SK-N-SH treated with all-trans-retinoic acid at 6 μM for 48 hours (cell line): ENCODE results near the gene P4HTM.

Experiments used
- ATAC-seq: fragments of 200-7000 bp; cut with Tn5 transposase; 3 replicates; pipeline ENCODE4 v1.9.1; 2020; ENCODE audit warnings: mild to moderate bottlenecking, moderate library complexity
- ARNTL ChIP-seq: fragments of 450-650 bp; formaldehyde crosslinking; IDR thresholded peaks from 2 replicates; pipeline ENCODE4 v1.5.0; 2020; ENCODE audit warnings: low read depth, mild to moderate bottlenecking, moderate library complexity, borderline replicate concordance
- BACH2 ChIP-seq: fragments of 250-450 bp; sonication (Bioruptor Pico); IDR thresholded peaks from 2 replicates; pipeline ENCODE4 v1.9.0; 2021; ENCODE audit warnings: mild to moderate bottlenecking, borderline replicate concordance
- CSDC2 ChIP-seq: fragments of 250-450 bp; sonication (Bioruptor Pico); IDR thresholded peaks from 2 replicates; pipeline ENCODE4 v1.5.0; 2020; ENCODE audit warnings: mild to moderate bottlenecking, moderate library complexity
- ESRRG ChIP-seq: fragments of 250-450 bp; sonication (Bioruptor Pico); IDR thresholded peaks from 2 replicates; pipeline ENCODE4 v1.6.1; 2021; ENCODE audit warnings: mild to moderate bottlenecking
- GLIS3 ChIP-seq: fragments of 250-450 bp; sonication (Bioruptor Pico); IDR thresholded peaks from 2 replicates; pipeline ENCODE4 v1.5.0; 2020; ENCODE audit warnings: mild to moderate bottlenecking, moderate library complexity
- ISL1 ChIP-seq: fragments of 250-450 bp; sonication (Bioruptor Pico); IDR thresholded peaks from 2 replicates; pipeline ENCODE4 v2.1.2; 2022; ENCODE audit warnings: mild to moderate bottlenecking, moderate library complexity
- OSR1 ChIP-seq: fragments of 250-450 bp; sonication (Bioruptor Pico); IDR thresholded peaks from 2 replicates; pipeline ENCODE4 v1.8.0; 2022; ENCODE audit warnings: moderate library complexity, mild to moderate bottlenecking, inconsistent platforms
- PPARA ChIP-seq: fragments of 250-450 bp; sonication (Bioruptor Pico); IDR thresholded peaks from 2 replicates; pipeline ENCODE4 v1.5.0; 2020; ENCODE audit warnings: mild to moderate bottlenecking, borderline replicate concordance
- RARB ChIP-seq: fragments of 250-450 bp; sonication (Bioruptor Pico); IDR thresholded peaks from 2 replicates; pipeline ENCODE4 v1.8.0; 2021; ENCODE audit warnings: mild to moderate bottlenecking, moderate library complexity
- SNAI2 ChIP-seq: fragments of 250-450 bp; sonication (Bioruptor Pico); IDR thresholded peaks from 2 replicates; pipeline ENCODE4 v1.5.0; 2020; ENCODE audit warnings: mild to moderate bottlenecking, moderate library complexity
- TCF4 ChIP-seq: fragments of 250-450 bp; sonication (Bioruptor Pico); IDR thresholded peaks from 2 replicates; pipeline ENCODE4 v1.8.0; 2021; ENCODE audit warnings: mild to moderate bottlenecking, moderate library complexity, borderline replicate concordance
- TOX ChIP-seq: fragments of 250-450 bp; sonication (Bioruptor Pico); IDR thresholded peaks from 2 replicates; pipeline ENCODE4 v1.8.0; 2021; ENCODE audit warnings: mild to moderate bottlenecking, moderate library complexity, borderline replicate concordance
- ZC3H10 ChIP-seq: fragments of 250-450 bp; sonication (Bioruptor Pico); IDR thresholded peaks from 2 replicates; pipeline ENCODE4 v1.5.1; 2021; ENCODE audit warnings: mild to moderate bottlenecking, moderate library complexity
- ZFP30 ChIP-seq: fragments of 450-650 bp; formaldehyde crosslinking; IDR thresholded peaks from 2 replicates; pipeline ENCODE4 v1.5.0; 2022; ENCODE audit warnings: mild to moderate bottlenecking, moderate library complexity
- ZNF70 ChIP-seq: fragments of 450-650 bp; formaldehyde crosslinking; IDR thresholded peaks from 2 replicates; pipeline ENCODE4 v1.5.0; 2020; ENCODE audit warnings: mild to moderate bottlenecking, moderate library complexity
- ZNF8 ChIP-seq: fragments of 450-650 bp; formaldehyde crosslinking; IDR thresholded peaks from 2 replicates; pipeline ENCODE4 v1.5.0; 2020; ENCODE audit warnings: mild to moderate bottlenecking, moderate library complexity
- TF ChIP-seq, protein P1 (sequence below): fragments of 250-450 bp; sonication (Bioruptor Pico); IDR thresholded peaks from 2 replicates; pipeline ENCODE4 v1.5.1; 2021; ENCODE audit warnings: mild to moderate bottlenecking, moderate library complexity
- TF ChIP-seq, protein P2 (sequence below): fragments of 250-450 bp; sonication (Bioruptor Pico); IDR thresholded peaks from 2 replicates; pipeline ENCODE4 v1.8.0; 2021; ENCODE audit warnings: low read depth, mild to moderate bottlenecking, moderate library complexity, borderline replicate concordance
- TF ChIP-seq, protein P3 (sequence below): fragments of 250-450 bp; sonication (Bioruptor Pico); IDR thresholded peaks from 2 replicates; pipeline ENCODE4 v1.8.0; 2020; ENCODE audit warnings: mild to moderate bottlenecking, moderate library complexity, borderline replicate concordance
- TF ChIP-seq, protein P4 (sequence below): fragments of 250-450 bp; sonication (Bioruptor Pico); IDR thresholded peaks from 2 replicates; pipeline ENCODE4 v1.5.1; 2020; ENCODE audit warnings: low read depth, mild to moderate bottlenecking, moderate library complexity

P4HTM gene

DNA sequence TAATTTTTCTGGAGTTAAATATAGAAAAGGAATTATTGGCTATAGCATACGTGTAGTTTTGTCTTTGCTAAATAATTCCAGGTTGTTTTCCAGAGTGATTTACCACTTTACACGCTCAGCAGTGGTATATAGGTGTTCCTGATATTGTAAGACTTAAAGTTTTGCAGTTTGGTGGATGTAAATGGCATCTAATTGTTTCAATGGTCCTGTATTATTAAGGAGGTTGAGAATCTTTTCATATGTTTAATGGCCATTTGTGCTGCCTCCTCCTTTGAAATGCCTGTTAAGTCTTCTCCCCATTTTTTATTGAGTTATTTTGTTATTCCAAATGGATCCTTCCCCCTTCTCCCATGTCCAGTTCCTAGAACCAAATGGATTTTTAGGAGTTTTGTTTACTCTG is 26.4 kb upstream of the P4HTM start:
- no peak for ATAC-seq
- TF ChIP-seq, protein P1, sequence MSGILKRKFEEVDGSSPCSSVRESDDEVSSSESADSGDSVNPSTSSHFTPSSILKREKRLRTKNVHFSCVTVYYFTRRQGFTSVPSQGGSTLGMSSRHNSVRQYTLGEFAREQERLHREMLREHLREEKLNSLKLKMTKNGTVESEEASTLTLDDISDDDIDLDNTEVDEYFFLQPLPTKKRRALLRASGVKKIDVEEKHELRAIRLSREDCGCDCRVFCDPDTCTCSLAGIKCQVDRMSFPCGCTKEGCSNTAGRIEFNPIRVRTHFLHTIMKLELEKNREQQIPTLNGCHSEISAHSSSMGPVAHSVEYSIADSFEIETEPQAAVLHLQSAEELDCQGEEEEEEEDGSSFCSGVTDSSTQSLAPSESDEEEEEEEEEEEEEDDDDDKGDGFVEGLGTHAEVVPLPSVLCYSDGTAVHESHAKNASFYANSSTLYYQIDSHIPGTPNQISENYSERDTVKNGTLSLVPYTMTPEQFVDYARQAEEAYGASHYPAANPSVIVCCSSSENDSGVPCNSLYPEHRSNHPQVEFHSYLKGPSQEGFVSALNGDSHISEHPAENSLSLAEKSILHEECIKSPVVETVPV (CRISPR knock-in tag) = no peak
- TF ChIP-seq RARB = no peak
- no peak for TF ChIP-seq TCF4 (CRISPR knock-in tag)
- TF ChIP-seq, protein P2, sequence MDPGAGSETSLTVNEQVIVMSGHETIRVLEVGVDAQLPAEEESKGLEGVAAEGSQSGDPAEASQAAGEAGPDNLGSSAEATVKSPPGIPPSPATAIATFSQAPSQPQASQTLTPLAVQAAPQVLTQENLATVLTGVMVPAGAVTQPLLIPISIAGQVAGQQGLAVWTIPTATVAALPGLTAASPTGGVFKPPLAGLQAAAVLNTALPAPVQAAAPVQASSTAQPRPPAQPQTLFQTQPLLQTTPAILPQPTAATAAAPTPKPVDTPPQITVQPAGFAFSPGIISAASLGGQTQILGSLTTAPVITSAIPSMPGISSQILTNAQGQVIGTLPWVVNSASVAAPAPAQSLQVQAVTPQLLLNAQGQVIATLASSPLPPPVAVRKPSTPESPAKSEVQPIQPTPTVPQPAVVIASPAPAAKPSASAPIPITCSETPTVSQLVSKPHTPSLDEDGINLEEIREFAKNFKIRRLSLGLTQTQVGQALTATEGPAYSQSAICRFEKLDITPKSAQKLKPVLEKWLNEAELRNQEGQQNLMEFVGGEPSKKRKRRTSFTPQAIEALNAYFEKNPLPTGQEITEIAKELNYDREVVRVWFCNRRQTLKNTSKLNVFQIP (CRISPR knock-in tag) = no peak
- TF ChIP-seq SNAI2 (CRISPR knock-in tag) = no peak
- TF ChIP-seq, protein P3, sequence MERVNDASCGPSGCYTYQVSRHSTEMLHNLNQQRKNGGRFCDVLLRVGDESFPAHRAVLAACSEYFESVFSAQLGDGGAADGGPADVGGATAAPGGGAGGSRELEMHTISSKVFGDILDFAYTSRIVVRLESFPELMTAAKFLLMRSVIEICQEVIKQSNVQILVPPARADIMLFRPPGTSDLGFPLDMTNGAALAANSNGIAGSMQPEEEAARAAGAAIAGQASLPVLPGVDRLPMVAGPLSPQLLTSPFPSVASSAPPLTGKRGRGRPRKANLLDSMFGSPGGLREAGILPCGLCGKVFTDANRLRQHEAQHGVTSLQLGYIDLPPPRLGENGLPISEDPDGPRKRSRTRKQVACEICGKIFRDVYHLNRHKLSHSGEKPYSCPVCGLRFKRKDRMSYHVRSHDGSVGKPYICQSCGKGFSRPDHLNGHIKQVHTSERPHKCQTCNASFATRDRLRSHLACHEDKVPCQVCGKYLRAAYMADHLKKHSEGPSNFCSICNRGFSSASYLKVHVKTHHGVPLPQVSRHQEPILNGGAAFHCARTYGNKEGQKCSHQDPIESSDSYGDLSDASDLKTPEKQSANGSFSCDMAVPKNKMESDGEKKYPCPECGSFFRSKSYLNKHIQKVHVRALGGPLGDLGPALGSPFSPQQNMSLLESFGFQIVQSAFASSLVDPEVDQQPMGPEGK = no peak
- TF ChIP-seq ZNF8 = no peak
- no peak for TF ChIP-seq ZFP30 (CRISPR knock-in tag)
- no peak for TF ChIP-seq ZNF70 (CRISPR knock-in tag)
- TF ChIP-seq ESRRG (CRISPR knock-in tag) = no peak
- no peak for TF ChIP-seq BACH2
- no peak for TF ChIP-seq ISL1 (CRISPR knock-in tag)

DNA sequence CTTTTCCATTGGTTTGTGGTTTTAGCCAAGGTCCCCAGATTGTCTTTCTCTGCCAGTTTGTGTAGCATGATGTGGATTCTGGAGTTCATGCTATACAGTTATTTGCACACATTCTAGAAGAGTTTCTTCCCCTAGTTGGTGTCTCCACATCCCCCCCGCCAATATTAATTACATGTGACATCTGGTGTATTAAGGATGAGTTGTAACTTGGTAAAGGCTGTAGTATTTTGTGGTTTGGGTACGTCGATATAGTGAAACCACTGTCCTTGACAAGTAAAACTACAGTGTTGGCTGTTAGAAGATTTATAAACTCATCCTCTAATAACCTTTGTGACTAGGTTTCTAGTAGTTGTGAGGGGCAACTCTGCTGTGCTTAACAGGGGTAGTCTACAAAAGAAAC is 23.7 kb upstream of the P4HTM start:
- TF ChIP-seq TCF4 (CRISPR knock-in tag) (no peak), PPARA (CRISPR knock-in tag) (no peak), ARNTL (CRISPR knock-in tag) (no peak), ZNF70 (CRISPR knock-in tag) (no peak), SNAI2 (CRISPR knock-in tag) (no peak), ESRRG (CRISPR knock-in tag) (no peak), RARB (no peak), ZC3H10 (no peak), ZFP30 (CRISPR knock-in tag) (no peak), OSR1 (no peak), CSDC2 (CRISPR knock-in tag) (no peak), TOX (no peak), BACH2 (no peak), ISL1 (CRISPR knock-in tag) (no peak), GLIS3 (CRISPR knock-in tag) (no peak), ZNF8 (no peak)
- TF ChIP-seq, protein P1 (CRISPR knock-in tag) = no peak
- TF ChIP-seq, protein P2 (CRISPR knock-in tag) = no peak
- TF ChIP-seq, protein P4, sequence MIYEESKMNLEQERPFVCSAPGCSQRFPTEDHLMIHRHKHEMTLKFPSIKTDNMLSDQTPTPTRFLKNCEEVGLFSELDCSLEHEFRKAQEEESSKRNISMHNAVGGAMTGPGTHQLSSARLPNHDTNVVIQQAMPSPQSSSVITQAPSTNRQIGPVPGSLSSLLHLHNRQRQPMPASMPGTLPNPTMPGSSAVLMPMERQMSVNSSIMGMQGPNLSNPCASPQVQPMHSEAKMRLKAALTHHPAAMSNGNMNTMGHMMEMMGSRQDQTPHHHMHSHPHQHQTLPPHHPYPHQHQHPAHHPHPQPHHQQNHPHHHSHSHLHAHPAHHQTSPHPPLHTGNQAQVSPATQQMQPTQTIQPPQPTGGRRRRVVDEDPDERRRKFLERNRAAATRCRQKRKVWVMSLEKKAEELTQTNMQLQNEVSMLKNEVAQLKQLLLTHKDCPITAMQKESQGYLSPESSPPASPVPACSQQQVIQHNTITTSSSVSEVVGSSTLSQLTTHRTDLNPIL = no peak
- TF ChIP-seq, protein P3 = no peak
- no peak for ATAC-seq
